HL-60 (cell line): ENCODE results near the gene TMTC2.

Experiments used
- DNase-seq, 2 experiments: peaks; one replicate each; pipeline ENCODE4 v3.0.0-alpha.2; 2010 to 2020; ENCODE audit warnings: low read depth in 1 of 2, low spot score in 1 of 2
- H3K27ac ChIP-seq: fragments of 250-450 bp; sonication (Bioruptor Pico); replicated peaks from 2 replicates; pipeline ENCODE4 v1.5.1; 2020; ENCODE audit warnings: mild to moderate bottlenecking, moderate library complexity
- H3K27me3 ChIP-seq: fragments of 250-450 bp; sonication (Bioruptor Pico); 2 replicates; pipeline ENCODE4 v1.5.1; 2021; ENCODE audit warnings: mild to moderate bottlenecking, moderate library complexity; ENCODE audit not compliant: insufficient read depth, poor library complexity, severe bottlenecking
- H3K4me3 ChIP-seq: replicated peaks from 2 replicates; pipeline ENCODE4 v1.5.1; 2011; ENCODE audit warnings: mild to moderate bottlenecking, control low read depth, low read length; ENCODE audit not compliant: insufficient read depth
- CTCF ChIP-seq: IDR thresholded peaks from one replicate; pipeline ENCODE4 v1.5.1; 2011; ENCODE audit warnings: low read length, control low read depth, inconsistent platforms; ENCODE audit not compliant: insufficient read depth
- GABPA ChIP-seq: IDR thresholded peaks from 2 replicates; pipeline ENCODE4 v1.6.1; 2012; ENCODE audit warnings: low read depth
- POLR2AphosphoS5 ChIP-seq: IDR thresholded peaks from 2 replicates; pipeline ENCODE4 v1.6.1; 2012; ENCODE audit warnings: low read depth
- REST ChIP-seq: IDR thresholded peaks from 2 replicates; pipeline ENCODE4 v1.6.1; 2012; ENCODE audit warnings: low read depth; ENCODE audit not compliant: insufficient replicate concordance
- SPI1 ChIP-seq: IDR thresholded peaks from 2 replicates; pipeline ENCODE4 v1.6.1; 2012; ENCODE audit warnings: low read depth, mild to moderate bottlenecking, borderline replicate concordance

Gene TMTC2

GRCh38 chr12:82651489-82651888, 35.2 kb upstream of the TMTC2 start:
- Histone ChIP-seq H3K27ac (no peak overlapping the region), H3K27me3 (no peaks in the 10 kb centered on the region), H3K4me3 (no peak overlapping the region)
- no peak for DNase-seq
- TF ChIP-seq POLR2AphosphoS5 (no peak), SPI1 (no peak), GABPA (no peak), REST (no peak), CTCF (no peak)

GRCh38 chr12:82652071-82652470, 34.6 kb upstream of the TMTC2 start:
- Histone ChIP-seq H3K27ac (no peak overlapping the region), H3K4me3 (no peak overlapping the region), H3K27me3 (no peaks in the 10 kb centered on the region)
- TF ChIP-seq POLR2AphosphoS5 (no peak), GABPA (no peak), SPI1 (no peak), CTCF (no peak), REST (no peak)
- no peak for DNase-seq

GRCh38 chr12:82655751-82656150, 31.0 kb upstream of the TMTC2 start:
- Histone ChIP-seq H3K27me3 (no peaks in the 10 kb centered on the region), H3K27ac (no peak overlapping the region), H3K4me3 (no peak overlapping the region)
- DNase-seq = no peak
- TF ChIP-seq POLR2AphosphoS5 (no peak), CTCF (no peak), REST (no peak), GABPA (no peak), SPI1 (no peak)
